GM12874 (cell line): ENCODE data around the gene ASB5.

Experiments used
- CTCF ChIP-seq: IDR thresholded peaks from 2 replicates; pipeline ENCODE4 v1.5.1; 2011; ENCODE audit warnings: low read depth, mild to moderate bottlenecking, control low read depth, low read length, moderate library complexity; ENCODE audit not compliant: insufficient read depth

ASB5 gene

GRCh38 chr4:176195184-176195978 is 73.6 kb downstream of the ASB5 start, which contains the start of gene SPATA4:
TSS of gene SPATA4 (minus strand) at chr4:176195585. CDS start at chr4:176195562, 23 bp downstream.
- TF ChIP-seq CTCF: no peak

- no peak for TF ChIP-seq CTCF
Measured at GRCh38 chr4:176193938-176194337, 75.1 kb downstream of the ASB5 start.

GRCh38 chr4:176193126-176193525 is 75.9 kb downstream of the ASB5 start:
- TF ChIP-seq CTCF: no peak

GRCh38 chr4:176191974-176192373 is 77.0 kb downstream of the ASB5 start:
- no peak for TF ChIP-seq CTCF

- no peak for TF ChIP-seq CTCF
Measured at GRCh38 chr4:176189891-176190795, 78.9 kb downstream of the ASB5 start.

- TF ChIP-seq CTCF: no peak
Measured at GRCh38 chr4:176188654-176189053, 80.4 kb downstream of the ASB5 start.

- no peak for TF ChIP-seq CTCF
Measured at GRCh38 chr4:176187624-176188023, 81.4 kb downstream of the ASB5 start.
